Measurements from ENCODE around the gene CHRNA5.
"Not testable (repeated sequence)": the region's sequence is repeated elsewhere in the genome, so short reads cannot be mapped to it uniquely, and the experiment has no call there.

CHRNA5 gene

DNA sequence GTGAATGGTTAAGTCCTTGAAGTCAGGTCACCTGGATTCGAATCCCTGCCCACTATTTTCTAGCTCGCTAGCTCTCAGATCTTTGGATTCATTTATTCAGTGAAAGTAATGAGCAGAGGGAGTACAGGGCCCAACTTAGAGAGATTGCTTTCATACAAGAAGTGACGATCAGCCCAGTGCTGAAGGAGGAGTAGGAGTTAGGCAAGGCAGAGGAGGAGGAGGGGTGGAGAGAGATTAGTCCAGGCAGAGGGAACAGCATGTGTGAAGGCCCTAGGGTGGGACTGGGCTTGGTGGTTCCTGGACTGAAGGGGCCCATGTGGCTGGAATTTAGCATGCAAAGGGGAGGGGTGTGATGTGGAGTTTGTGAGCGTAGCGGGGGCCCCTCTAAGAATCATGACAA is 3.8 kb upstream of the CHRNA5 start:
- in situ Hi-C loops (cut with MboI; ENCODE audit: low pct_unique_long_range_greater_than_20kb, low sequenced_read_pairs): no loop called here
- no peak for DNase-seq

DNA sequence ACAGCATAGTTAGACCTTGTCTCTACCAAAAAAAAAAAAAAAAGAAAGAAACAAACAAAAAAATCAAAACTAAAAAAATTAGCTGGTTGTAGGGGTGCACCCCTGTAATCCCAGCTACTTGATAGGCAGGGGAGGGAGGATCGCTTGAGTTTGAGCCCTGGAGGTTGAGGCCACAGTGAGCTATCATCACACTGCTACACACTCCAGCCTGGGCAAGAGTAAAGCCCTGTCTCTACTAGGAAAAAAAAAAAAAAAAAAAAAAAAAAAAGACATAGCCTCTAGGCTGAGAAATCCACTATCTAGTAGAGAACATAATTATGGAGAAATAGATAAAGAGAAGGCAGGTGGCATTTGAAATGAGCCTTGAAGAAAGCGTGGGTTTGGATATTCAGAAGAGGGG is 2.2 kb upstream of the CHRNA5 start:
- in situ Hi-C loops (cut with MboI; ENCODE audit: low pct_unique_long_range_greater_than_20kb, low sequenced_read_pairs): no loop called here

DNA sequence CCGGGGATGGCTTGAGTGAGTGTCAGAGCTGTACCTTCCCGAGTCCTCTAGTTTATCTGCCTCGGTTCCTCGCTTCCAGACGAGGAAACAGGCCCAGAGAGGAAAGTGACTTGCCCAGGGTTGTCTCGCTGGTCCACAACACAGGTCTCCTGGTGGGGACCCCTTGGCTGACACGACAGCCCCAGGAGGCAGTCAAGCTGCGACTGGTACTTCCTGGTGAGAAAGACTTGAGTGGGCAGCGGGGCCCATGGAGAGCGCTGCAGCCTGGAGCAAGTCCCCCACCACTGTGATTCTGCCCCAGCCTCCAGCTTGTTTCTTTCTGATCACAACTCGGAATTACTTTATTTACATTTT is 600 bp upstream of the CHRNA5 start:
- DNase-seq: no peak
- in situ Hi-C loops (cut with MboI; ENCODE audit: low pct_unique_long_range_greater_than_20kb, low sequenced_read_pairs): no loop called here

More for the DNA sequence above, 2.2 kb upstream of the CHRNA5 start:
- no peak for DNase-seq

DNA sequence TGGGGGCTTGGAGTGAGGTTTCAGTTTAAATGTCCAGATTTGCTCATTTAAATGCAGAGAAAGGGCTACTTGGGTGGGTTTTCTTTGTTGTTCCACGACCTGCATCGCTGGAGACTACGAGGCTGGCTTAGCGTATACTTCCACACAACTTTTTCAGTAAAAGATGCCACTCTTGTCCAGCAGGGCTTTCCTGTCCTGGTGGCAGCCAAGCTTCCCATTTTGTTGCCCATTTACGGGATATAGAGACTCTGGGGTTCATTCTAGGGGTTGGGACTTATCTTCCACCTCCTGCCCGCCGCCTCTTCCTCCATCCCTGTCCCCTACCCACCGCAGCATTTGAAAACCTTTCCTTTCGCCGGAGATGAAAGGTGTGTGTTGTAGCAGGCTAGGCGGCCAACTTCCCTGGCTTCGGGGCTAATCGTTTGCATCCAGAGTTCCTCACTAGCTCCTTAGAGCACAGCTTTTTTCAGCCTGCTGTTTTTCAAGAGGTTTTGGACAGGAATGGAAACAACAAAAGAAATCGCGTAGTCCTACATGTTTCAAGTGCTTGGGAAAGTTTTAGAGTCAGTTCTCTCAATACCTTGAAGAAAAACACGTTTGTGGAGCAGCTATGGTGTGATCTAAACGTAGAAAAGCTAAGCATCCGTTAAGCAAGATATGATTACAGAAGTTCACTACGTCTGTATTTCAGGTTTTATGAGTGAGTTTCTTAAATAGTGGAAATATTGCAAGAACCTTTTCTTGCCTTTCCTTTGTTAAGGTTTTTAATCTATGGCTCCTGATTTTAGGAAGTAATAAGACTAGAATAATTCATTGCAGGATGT is 843 bp downstream of the CHRNA5 start:
- peak; percentile 69 for DNase-seq
- in situ Hi-C loops (cut with MboI; ENCODE audit: low pct_unique_long_range_greater_than_20kb, low sequenced_read_pairs): no loop called here

DNA sequence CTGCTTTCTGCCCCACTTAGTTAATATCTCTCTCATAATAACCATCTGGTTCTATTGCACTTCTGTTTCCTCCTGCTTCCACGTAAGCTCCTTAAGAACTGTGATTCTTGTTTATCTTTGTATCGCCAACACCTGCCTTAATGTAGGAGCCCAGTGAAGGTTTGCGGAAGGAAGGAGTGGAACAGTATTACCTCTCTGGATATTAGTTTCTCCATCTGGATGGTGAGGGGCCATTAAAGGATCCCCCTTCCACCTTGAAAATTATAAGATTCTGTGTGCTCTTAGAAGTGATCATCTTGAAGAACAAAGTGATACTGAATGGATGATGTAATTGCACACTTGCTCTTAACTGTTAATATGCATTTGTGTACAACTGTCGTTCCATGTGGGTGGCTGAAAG is 2.2 kb downstream of the CHRNA5 start:
- DNase-seq: peak; percentile 42
- in situ Hi-C loops (cut with MboI; ENCODE audit: low pct_unique_long_range_greater_than_20kb, low sequenced_read_pairs): no loop called here

DNA sequence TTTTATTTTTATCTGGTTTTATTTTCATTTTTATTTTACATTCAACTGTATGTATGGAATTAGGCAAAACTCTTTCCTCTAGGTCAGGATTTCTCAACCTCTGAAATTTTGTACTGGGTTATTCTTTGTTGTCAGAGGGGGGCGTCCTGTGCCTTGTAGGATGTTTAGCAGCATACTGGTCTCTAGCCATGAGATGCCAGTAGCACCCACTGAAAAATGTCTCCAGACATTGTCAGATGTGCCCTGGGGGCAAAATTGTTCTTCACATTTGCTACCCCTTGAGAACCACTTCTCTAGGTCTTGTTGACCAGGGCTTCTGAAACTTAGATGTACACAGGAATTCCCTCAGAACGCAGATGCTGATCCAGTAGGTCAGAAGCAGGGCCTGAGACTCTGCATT is 5.4 kb downstream of the CHRNA5 start:
- peak; percentile 27 for DNase-seq
- in situ Hi-C loops (cut with MboI; ENCODE audit: low pct_unique_long_range_greater_than_20kb, low sequenced_read_pairs): no loop called here

DNA sequence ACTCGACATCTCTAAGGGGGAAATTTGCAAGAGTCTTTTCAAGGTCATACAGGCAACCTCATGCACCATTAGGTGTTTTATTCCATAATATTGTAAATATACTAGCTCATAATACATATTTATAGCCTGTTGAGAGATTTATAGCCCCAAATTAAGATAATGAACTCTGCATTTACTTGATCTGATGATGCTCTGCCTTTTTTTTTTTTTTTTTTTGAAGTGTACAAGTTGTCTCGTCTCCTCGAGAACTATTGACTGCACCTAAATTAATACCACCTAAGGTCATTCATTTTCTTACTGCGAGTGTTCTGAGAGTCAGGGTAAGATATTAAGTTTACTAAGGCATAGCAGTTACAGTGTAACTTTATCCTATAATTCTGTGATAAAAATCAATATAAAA is 6.1 kb downstream of the CHRNA5 start:
- in situ Hi-C loops (cut with MboI; ENCODE audit: low pct_unique_long_range_greater_than_20kb, low sequenced_read_pairs): no loop called here
- no peak for DNase-seq

DNA sequence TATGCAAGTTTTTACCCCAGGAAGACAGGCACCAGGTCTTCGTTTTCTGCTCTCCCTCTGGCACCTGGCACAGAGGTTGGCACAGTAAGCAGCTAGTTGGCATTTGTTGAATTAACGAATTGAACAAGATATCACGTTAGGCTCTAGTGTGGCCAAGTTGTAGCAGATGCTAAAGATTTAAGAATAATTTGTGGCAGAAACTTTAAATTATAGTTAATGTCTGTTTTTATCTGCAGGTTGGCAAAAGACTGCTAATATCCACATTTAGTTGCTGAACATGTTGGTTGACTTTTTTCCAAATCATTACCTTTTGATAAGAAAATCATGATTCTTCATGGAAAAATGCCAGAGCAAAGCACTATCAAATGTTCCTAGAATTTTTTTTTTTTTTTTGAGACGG is 8.1 kb downstream of the CHRNA5 start:
- DNase-seq: no peak
- in situ Hi-C loops (cut with MboI; ENCODE audit: low pct_unique_long_range_greater_than_20kb, low sequenced_read_pairs): no loop called here

DNA sequence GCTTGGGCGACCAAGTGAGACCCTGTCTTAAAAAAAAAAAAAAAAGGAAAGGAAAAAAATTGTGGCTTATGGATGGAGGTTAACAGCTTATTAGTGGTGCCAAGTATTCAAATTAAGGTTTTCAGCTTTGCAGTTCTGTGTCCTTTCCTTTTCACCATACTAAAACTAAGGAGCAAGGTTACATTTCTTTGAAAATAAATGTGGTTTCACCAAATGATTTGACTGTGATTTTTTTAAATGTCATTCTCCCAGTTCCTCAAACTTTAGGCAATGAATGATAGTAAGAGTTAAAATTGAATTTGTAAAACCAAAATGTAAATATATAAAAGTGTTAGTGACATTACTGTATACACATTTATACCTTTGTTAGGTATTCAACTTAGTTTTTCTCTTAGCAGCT is 9.6 kb downstream of the CHRNA5 start:
- in situ Hi-C loops (cut with MboI; ENCODE audit: low pct_unique_long_range_greater_than_20kb, low sequenced_read_pairs): no loop called here
- no peak for DNase-seq

DNA sequence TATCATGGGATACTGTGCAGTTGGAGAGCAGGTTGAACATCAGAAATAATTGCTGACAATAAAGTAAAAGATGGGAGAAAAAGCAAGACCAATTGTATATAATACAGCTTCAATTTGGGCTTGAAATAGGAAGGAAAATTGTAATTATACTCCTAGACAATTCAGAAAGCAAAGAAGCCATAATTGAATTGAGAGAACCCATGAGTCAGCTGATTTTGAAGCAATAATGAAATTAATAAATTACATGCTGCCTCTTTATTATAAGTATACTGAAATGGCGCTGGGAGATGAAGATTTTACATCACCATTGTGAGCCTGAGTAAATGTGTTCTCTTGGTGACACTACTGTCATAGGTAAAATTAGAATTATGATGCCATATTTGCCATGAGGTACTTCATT is 32.3 kb downstream of the CHRNA5 start:
- DNase-seq: no peak
- in situ Hi-C loops (cut with MboI; ENCODE audit: low pct_unique_long_range_greater_than_20kb, low sequenced_read_pairs): no loop called here

DNA sequence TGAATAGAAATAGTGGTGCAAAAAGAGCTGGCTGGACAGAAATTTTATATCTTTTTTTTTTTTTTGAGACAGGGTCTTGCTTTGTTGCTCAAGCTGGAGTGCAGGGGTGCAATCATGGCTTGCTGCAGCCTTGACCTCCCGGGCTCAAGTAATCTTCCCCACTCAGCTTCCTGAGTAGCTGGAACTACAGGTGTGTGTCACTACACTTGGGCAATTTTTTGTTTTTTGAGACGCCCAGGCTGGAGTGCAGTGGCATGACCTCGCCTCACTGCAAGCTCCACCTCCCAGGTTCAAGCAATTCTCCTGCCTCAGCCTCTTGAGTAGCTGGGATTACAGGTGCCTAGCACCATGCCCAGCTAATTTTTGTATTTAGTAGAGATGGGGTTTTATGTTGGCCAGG is 33.0 kb downstream of the CHRNA5 start:
- no peak for DNase-seq
- in situ Hi-C loops (cut with MboI; ENCODE audit: low pct_unique_long_range_greater_than_20kb, low sequenced_read_pairs): no loop called here

DNA sequence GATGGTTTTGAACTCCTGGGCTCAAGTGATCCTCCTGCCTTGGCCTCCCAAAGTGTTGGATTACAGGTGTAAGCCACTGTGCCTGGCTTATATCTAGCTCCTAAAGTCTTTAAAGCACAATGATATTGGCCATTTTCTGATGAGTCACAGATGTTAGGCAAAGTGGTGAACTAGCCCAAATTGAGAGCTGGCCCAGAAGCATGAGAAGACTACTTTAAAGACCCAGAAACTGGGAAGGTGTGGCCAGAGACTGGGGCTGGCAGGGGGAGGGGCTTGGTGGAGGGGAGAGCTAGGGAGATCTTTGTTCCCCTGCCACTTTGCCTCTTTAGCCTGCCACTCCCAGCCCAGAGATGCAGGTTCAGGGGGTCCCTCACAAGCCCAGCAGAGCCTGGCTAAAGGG is 33.9 kb downstream of the CHRNA5 start:
- DNase-seq: no peak
- in situ Hi-C loops (cut with MboI; ENCODE audit: low pct_unique_long_range_greater_than_20kb, low sequenced_read_pairs): no loop called here

DNA sequence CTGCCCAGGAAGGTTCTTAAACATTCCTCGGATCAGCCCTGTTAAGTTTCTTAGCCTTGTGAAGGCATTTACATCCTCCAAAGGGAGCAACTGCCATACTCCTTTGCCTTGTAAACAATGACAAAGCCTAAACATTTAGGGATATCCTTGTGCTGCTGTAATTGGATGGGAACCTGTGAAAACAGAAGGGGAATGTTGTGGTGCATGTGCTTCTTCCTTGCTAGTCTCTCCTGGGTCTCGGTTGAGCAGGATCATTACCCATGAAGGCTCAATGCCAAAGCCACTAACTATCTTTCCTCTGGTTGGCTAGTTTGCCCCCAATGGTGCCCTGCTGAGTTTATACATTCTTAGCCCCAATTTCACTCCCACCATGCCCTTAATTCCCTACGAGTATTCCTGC is 38.1 kb downstream of the CHRNA5 start:
- DNase-seq: no peak
- in situ Hi-C loops (cut with MboI; ENCODE audit: low pct_unique_long_range_greater_than_20kb, low sequenced_read_pairs): no loop called here

DNA sequence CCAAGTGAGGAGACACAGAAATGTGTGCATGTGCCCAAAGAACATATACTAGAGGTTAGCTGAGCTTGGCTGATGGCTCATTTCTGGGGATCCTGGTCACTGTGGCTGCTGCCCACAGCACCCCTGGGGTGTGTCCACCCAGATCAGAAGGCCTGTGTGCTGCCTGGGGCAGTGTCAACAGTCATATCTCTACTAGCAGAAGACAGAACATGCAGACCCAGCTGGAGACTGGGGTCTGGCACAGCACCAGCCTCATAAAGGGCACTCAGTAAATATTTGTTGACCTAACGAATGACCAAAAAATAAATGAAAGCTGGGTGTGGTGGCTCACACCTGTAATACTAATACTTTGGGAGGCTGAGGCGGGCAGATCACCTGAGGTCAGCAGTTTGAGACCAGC is 39.1 kb downstream of the CHRNA5 start:
- in situ Hi-C loops (cut with MboI; ENCODE audit: low pct_unique_long_range_greater_than_20kb, low sequenced_read_pairs): no loop called here
- no peak for DNase-seq

DNA sequence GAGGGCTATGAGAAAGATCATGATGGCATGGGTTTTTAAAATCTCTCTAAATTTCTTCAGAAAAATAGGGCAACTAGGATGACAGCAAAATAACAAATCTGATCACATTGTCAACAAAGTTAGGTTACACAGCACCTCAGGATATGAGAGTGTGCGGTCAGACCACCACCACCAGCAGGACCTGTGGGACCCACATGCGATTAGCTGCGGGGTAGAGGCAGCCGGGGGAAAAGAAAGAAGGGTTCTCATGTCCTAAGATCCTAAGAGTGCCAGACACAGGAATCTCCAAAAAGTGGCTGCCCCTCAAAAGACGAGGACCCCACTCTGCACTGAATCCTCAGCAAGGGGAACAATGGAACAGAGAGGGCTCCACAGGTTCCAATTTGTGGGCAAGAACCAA is 39.9 kb downstream of the CHRNA5 start:
- in situ Hi-C loops (cut with MboI; ENCODE audit: low pct_unique_long_range_greater_than_20kb, low sequenced_read_pairs): no loop called here
- DNase-seq: no peak

DNA sequence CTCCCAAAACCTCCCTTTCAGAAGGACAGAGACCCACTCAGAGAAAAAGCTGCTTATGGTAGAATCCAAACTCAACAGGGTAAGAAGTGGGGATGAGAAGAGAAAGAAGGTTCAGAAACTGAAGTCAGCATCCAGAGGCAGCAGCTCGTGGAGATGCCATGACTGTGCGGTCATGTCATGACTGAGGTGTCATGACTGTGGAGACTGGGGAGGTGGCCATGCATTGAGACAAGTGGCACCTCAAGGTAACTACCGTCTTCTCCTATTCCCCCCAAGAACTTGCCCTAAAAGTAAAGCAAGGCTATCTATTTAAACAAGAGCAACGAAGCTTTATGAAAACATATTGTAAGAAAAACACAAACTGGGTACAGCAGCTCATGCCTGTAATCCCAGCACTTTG is 40.4 kb downstream of the CHRNA5 start:
- in situ Hi-C loops (cut with MboI; ENCODE audit: low pct_unique_long_range_greater_than_20kb, low sequenced_read_pairs): no loop called here

DNA sequence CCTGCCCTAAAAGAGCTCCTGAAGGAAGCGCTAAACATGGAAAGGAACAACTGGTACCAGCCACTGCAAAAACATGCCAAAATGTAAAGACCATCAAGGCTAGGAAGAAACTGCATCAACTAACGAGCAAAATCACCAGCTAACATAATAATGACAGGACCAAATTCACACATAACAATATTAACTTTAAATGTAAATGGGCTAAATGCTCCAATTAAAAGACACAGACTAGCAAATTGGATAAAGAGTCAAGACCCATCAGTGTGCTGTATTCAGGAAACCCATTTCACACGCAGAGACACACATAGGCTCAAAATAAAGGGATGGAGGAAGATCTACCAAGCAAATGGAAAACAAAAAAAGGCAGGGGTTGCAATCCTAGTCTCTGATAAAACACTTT is 44.2 kb downstream of the CHRNA5 start:
- in situ Hi-C loops (cut with MboI; ENCODE audit: low pct_unique_long_range_greater_than_20kb, low sequenced_read_pairs); DNase-seq: not testable (repeated sequence)

More for the DNA sequence above, 40.4 kb downstream of the CHRNA5 start:
- no peak for DNase-seq

DNA sequence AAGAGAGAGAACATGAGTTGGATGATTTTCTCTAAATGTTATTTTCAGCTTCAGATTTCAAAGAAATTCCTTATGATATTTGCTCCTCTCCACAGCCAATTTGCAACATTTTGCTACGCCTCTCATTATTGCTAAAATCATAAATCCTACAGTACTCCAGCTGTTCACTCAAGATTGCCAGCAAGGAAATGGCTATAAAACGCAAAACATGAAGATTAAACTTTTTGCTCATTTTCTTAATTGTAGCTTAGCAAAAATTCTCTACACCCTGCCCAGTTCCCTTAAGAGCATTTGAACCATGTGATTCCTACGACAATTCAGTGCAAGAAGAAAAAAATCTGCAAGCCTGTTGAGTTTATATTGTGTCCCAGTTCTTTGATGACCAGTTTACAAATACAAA is 48.7 kb downstream of the CHRNA5 start:
- in situ Hi-C loops (cut with MboI; ENCODE audit: low pct_unique_long_range_greater_than_20kb, low sequenced_read_pairs): no loop called here
- DNase-seq: no peak

DNA sequence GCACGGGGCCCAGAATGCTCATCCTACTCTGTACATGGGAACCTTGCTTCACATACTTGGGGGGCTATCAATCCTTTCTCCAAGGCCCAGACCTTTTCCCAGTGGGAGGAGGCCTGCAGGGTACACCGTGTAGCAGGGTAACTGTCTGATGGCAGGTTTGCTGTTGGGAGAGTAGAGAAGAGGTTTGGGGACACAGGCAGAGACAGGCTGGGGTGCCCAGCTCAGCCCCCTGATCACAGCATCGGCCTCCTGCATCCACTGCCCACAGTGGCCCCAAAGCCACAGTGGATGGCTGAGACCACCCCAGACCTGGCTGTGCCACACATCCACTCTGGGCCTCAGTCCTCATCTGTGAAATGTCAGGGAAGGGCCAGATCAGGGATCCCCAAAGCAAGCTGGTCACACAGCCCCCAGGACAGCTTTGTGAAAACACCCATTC is 49.9 kb downstream of the CHRNA5 start:
- in situ Hi-C loops (cut with MboI; ENCODE audit: low pct_unique_long_range_greater_than_20kb, low sequenced_read_pairs): no loop called here
- no peak for DNase-seq

DNA sequence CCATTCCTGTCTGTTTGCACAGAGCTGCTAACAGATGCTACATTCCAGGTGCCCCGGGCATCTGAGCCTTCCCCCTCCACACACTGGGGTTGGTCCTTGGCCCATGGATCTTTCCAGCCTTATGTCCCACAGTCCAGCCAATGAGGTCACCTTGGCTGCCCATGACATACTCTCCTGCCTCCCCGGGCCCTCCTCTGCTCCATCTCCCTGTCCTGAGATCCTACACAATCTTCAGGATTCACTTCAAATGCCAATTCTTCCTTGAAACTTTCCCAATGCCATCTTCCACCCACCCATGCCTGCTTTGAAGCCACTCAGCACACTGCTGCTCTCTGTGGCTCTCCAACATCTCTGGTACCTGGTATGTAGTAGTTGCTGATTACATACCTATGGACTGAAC is 51.2 kb downstream of the CHRNA5 start:
- DNase-seq: no peak
- in situ Hi-C loops (cut with MboI; ENCODE audit: low pct_unique_long_range_greater_than_20kb, low sequenced_read_pairs): no loop called here

DNA sequence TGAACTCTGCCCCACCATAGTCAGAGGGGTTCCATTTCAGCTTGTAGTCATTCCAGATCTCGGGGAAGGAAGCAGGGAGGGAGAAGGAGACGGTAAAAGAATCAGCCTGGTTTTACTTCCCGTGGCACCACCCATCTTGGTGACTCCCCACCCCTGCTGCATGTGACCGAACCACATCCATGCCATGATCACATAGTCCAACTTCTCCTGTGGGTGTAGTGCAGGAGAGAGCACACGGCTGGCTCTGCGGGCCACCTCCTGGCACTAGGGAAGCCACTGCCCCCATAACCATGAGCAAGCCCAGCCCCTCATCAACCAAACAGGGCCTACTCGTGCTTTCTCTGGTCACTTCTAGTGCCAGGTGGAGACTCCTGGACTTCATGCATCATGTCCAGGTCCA is 51.8 kb downstream of the CHRNA5 start:
- in situ Hi-C loops (cut with MboI; ENCODE audit: low pct_unique_long_range_greater_than_20kb, low sequenced_read_pairs): no loop called here
- DNase-seq: no peak

Measured in KBM-7 (cell line).